Endodermal cell (in vitro differentiated cells): Measurements from ENCODE around the gene NUDT22. TPM values are rescaled to one million over a fixed set of nuclear protein-coding genes. Genes with fewer than 3 reads are reported as not detected.

ENCODE experiments used
- DNase-seq: peaks from one replicate; pipeline ENCODE4 v3.0.0-alpha.2; 2017
- H3K27ac ChIP-seq: 2 replicates; pipeline ENCODE4 v1.5.1; 2013; ENCODE audit warnings: mild to moderate bottlenecking, low read depth, low read length, moderate library complexity
- H3K27me3 ChIP-seq: 2 replicates; pipeline ENCODE4 v1.6.1; 2013; ENCODE audit warnings: mild to moderate bottlenecking, low read length, moderate library complexity; ENCODE audit not compliant: insufficient read depth, control insufficient read depth, poor library complexity, severe bottlenecking
- H3K36me3 ChIP-seq: 2 replicates; pipeline ENCODE4 v1.7.0; 2013; ENCODE audit warnings: mild to moderate bottlenecking, low read length, moderate library complexity; ENCODE audit not compliant: control insufficient read depth, insufficient read depth
- H3K4me1 ChIP-seq: one replicate; pipeline ENCODE4 v1.7.0; 2013; ENCODE audit warnings: low read length; ENCODE audit not compliant: control insufficient read depth, insufficient read depth
- H3K4me3 ChIP-seq: 2 replicates; pipeline ENCODE4 v1.5.1; 2013; ENCODE audit warnings: mild to moderate bottlenecking, low read length, moderate library complexity
- H3K9ac ChIP-seq: 2 replicates; pipeline ENCODE4 v1.6.1; 2013; ENCODE audit warnings: mild to moderate bottlenecking, low read length, moderate library complexity; ENCODE audit not compliant: poor library complexity, severe bottlenecking; ENCODE audit errors: extremely low read depth
- H3K9me3 ChIP-seq: 2 replicates; pipeline ENCODE4 v1.6.1; 2013; ENCODE audit warnings: mild to moderate bottlenecking, low read length, moderate library complexity; ENCODE audit not compliant: control insufficient read depth
- H3K27ac Mint-ChIP-seq: 2 replicates; pipeline ENCODE4 v1.8.0; 2020; ENCODE audit warnings: mixed read lengths
- H3K27me3 Mint-ChIP-seq: 2 replicates; pipeline ENCODE4 v1.8.0; 2021; ENCODE audit warnings: mild to moderate bottlenecking, mixed read lengths; ENCODE audit not compliant: insufficient read depth
- H3K36me3 Mint-ChIP-seq: 2 replicates; pipeline ENCODE4 v1.8.0; 2020; ENCODE audit warnings: low read depth, mixed read lengths
- H3K4me1 Mint-ChIP-seq: 2 replicates; pipeline ENCODE4 v1.8.0; 2020; ENCODE audit warnings: mixed read lengths
- H3K4me3 Mint-ChIP-seq: 2 replicates; pipeline ENCODE4 v1.8.0; 2020; ENCODE audit warnings: mild to moderate bottlenecking, moderate library complexity, mixed read lengths
- H3K9me3 Mint-ChIP-seq: 2 replicates; pipeline ENCODE4 v1.8.0; 2020; ENCODE audit warnings: mild to moderate bottlenecking, mixed read lengths
- CTCF ChIP-seq: fragments of 200-600 bp; sonication (generic); conservative IDR thresholded peaks from 2 replicates; pipeline ENCODE4 v1.5.0; 2021; ENCODE audit warnings: antibody characterized with exemption, mild to moderate bottlenecking
- WGBS, 2 experiments: methylation state at CpG; one replicate each; pipeline versions ENCODE4 v1.1.5 to v1.1.7; 2013; ENCODE audit warnings: missing lambda C conversion rate in 2 of 2, mixed read lengths in 1 of 2; ENCODE audit not compliant: insufficient coverage in 1 of 2, insufficient read length in 1 of 2; 5-methylcytosine and 5-hydroxymethylcytosine counted together
- total RNA-seq, 2 donors: library from RNA; stranded (reverse); fragmentation: NEBNext Ultra II Directional in 1 of 2; extraction: Animal tissue kit (Norgen Biotek cat#: 25700) in 1 of 2; gene quantifications; 2 replicates in 1 of 2; 3 replicates in 1 of 2; pipeline ENCODE4 v1.2.1, GENCODE V29; 2021

The NUDT22 gene
- total RNA-seq, 2 donors from 2014 or later: 54.4 to 55.9 TPM

DNA sequence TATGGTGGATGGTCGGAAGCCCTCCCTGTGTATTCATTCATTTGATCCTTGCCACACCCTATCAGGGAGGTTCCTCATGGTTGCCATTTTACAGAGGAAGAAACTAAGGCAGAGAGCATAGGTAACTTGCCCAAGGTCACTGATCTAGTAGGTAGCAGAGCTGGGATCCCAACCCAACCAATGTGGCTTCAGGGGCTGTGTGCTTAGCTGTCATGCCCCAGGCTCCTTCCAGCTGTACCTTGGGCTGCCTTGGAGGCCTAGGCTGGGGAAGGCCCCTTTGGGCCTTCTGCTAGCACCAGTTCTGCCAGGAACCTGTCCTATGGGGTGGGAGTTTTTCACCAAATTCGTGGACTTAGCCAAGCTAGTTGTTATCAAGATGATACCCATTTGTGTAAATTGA is 49.8 kb downstream of the NUDT22 start:
- WGBS, 2 experiments: 95 to 100% methylated on average over 1 to 2 of the region's 2 CpGs
- Histone ChIP-seq H3K4me1 (no peaks in the 10 kb centered on the region), H3K9ac (no peak overlapping the region), H3K9me3 (no peaks in the 10 kb centered on the region), H3K4me3 (no peak overlapping the region), H3K27ac (no peak overlapping the region), H3K36me3 (peaks cover 9% of the 10 kb centered on the region), H3K27me3 (no peaks in the 10 kb centered on the region)
- Mint-ChIP-seq H3K9me3 (no peaks in the 10 kb centered on the region), H3K4me3 (no peak overlapping the region), H3K27ac (no peak overlapping the region), H3K27me3 (no peaks in the 10 kb centered on the region), H3K4me1 (peaks cover 3% of the 10 kb centered on the region), H3K36me3 (peaks cover 19% of the 10 kb centered on the region)
- DNase-seq: no peak
- no peak for TF ChIP-seq CTCF

- H3K27me3 ChIP-seq: no peaks in the 10 kb centered on the region
- Mint-ChIP-seq H3K9me3 (no peaks in the 10 kb centered on the region), H3K36me3 (peaks cover 27% of the 10 kb centered on the region), H3K4me3 (no peak overlapping the region), H3K27ac (no peak overlapping the region), H3K4me1 (peaks cover 3% of the 10 kb centered on the region), H3K27me3 (no peaks in the 10 kb centered on the region)
- TF ChIP-seq CTCF: no peak
- no peak overlapping the region for H3K4me3 ChIP-seq
- no peak overlapping the region for H3K9ac ChIP-seq
- no peak for DNase-seq
- H3K9me3 ChIP-seq: no peaks in the 10 kb centered on the region
- peaks cover 9% of the 10 kb centered on the region for H3K36me3 ChIP-seq
- no peaks in the 10 kb centered on the region for H3K4me1 ChIP-seq
- WGBS, 2 experiments: 91% methylated on average over 11 to 17 of the region's 17 CpGs
- H3K27ac ChIP-seq: no peak overlapping the region
These were observed 50.8 kb downstream of the NUDT22 start for GRCh38 chr11:64276653-64277431.

DNA sequence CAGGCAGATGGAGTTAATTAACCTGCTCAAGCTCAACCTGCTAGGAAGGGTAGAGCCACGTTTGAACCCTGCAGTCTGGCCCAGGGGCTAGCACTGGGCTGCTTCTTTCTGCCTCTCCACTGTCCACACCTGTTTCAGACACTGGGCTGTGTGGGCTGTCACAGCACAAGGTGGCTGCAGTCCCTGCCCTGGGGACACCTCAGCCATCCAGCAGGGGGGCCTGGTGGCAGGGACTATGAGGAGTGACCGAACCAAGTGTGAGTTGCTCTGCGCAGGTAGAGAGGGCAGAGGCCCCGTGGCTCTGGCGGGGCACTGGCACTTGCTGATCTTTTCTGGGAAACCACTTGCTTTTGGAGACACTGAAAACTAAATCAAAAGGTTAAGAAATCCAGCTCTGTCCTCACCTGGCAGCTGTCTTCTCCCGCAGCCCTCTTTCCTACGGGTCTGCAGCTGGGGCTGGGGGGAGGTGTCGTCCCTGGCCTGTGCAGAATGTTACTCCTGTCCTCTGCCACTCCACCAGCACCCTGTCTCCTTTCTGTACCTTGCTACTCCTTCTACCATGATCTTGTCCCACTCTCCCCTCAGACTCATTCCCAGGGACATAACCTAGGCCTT is 52.6 kb downstream of the NUDT22 start:
- Mint-ChIP-seq H3K9me3 (no peaks in the 10 kb centered on the region), H3K27me3 (no peaks in the 10 kb centered on the region), H3K36me3 (peaks cover 33% of the 10 kb centered on the region), H3K27ac (no peak overlapping the region), H3K4me1 (peaks cover 3% of the 10 kb centered on the region), H3K4me3 (no peak overlapping the region)
- Histone ChIP-seq H3K36me3 (peaks cover 19% of the 10 kb centered on the region), H3K4me1 (no peaks in the 10 kb centered on the region), H3K9ac (no peak overlapping the region), H3K9me3 (no peaks in the 10 kb centered on the region), H3K27ac (no peak overlapping the region), H3K27me3 (no peaks in the 10 kb centered on the region), H3K4me3 (no peak overlapping the region)
- WGBS, 2 experiments: 85 to 90% methylated on average over 7 to 8 of the region's 8 CpGs
- DNase-seq: no peak
- TF ChIP-seq CTCF: peak; percentile 16

Other genes with a start within 250 kb of the NUDT22 start
- gene OTUB1, start 239.8 kb upstream of the NUDT22 start, total RNA-seq: 10 to 100 TPM; 87.7 to 95.1 TPM
- gene FLRT1, start 190.3 kb upstream of the NUDT22 start, total RNA-seq: not detected
- gene MACROD1, start 60.2 kb upstream of the NUDT22 start, total RNA-seq: 10 to 100 TPM; 23.0 to 41.9 TPM
- gene STIP1, start 40.1 kb upstream of the NUDT22 start, total RNA-seq: 100 to 1,000 TPM; 230 to 257 TPM
- gene FERMT3, start 19.6 kb upstream of the NUDT22 start, total RNA-seq: 1 to 10 TPM; 4.2 to 5.3 TPM
- 10 to 100 TPM; 45.6 to 60.4 TPM for gene TRPT1, start 88 bp upstream of the NUDT22 start, total RNA-seq
- 10 to 100 TPM; 20.3 to 22.9 TPM for gene DNAJC4, start 4.3 kb downstream of the NUDT22 start, total RNA-seq
- gene VEGFB, start 8.3 kb downstream of the NUDT22 start, total RNA-seq: 10 to 100 TPM; 58.9 to 78.4 TPM
- 10 to 100 TPM; 44.6 to 53.7 TPM for gene FKBP2, start 14.8 kb downstream of the NUDT22 start, total RNA-seq
- gene PPP1R14B, start 20.7 kb downstream of the NUDT22 start, total RNA-seq: 100 to 1,000 TPM; 228 to 265 TPM
- gene PLCB3, start 25.3 kb downstream of the NUDT22 start, total RNA-seq: 10 to 100 TPM; 75.0 to 83.2 TPM
- gene BAD, start 58.4 kb downstream of the NUDT22 start, total RNA-seq: 10 to 100 TPM; 42.3 to 48.2 TPM
- gene GPR137, start 59.6 kb downstream of the NUDT22 start, total RNA-seq: 10 to 100 TPM; 57.7 to 58.4 TPM
- gene KCNK4, start 65.0 kb downstream of the NUDT22 start, total RNA-seq: not detected
- not detected for gene CATSPERZ, start 74.1 kb downstream of the NUDT22 start, total RNA-seq
- 10 to 100 TPM; 22.8 to 34.5 TPM for gene ESRRA, start 79.2 kb downstream of the NUDT22 start, total RNA-seq
- 100 to 1,000 TPM; 265 to 352 TPM for gene TRMT112, start 91.3 kb downstream of the NUDT22 start, total RNA-seq
- gene PRDX5, start 91.8 kb downstream of the NUDT22 start, total RNA-seq: 100 to 1,000 TPM; 235 to 289 TPM
- 10 to 100 TPM; 14.2 to 15.2 TPM for gene CCDC88B, start 113.9 kb downstream of the NUDT22 start, total RNA-seq
- 10 to 100 TPM; 13.5 to 14.5 TPM for gene RPS6KA4, start 132.9 kb downstream of the NUDT22 start, total RNA-seq